ENCODE measurements around the gene PHETA1.

PHETA1 gene

DNA sequence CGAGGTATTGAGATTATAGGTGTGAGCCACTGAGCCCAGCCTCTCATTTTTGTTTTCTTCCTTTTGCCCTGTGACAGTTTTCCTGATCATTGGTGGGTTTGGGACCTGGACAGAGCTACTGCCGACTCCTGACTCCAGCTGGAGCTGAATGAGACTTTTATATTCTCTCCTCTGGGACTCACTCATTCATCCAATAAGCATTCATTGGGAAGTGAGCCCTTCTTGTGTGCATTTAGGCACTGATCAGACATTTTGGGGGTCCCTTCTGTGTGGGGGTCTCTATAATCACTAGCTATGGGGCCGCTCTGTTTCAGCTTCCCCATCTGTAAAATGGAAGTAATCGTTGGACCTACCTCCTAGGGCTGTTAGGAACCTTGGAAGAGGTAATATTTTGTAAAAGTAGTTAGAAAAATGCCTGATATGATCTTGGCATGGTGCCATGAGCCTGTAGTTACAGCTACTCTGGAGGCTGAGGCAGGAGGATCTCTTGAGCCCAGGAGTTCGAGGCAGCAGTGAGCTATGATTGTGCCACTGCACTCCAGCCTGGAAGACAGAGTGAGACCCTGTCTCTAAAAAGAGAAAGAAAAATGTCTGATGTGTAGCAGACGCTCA, 44.0 kb upstream of the PHETA1 start:
- no peak overlapping the region for H3K4me3 ChIP-seq (ENCODE audit: low read depth, low read length)
- no peak for TF ChIP-seq CTCF (IDR thresholded peaks at IDR 0.05; ENCODE audit: low read depth, low read length)

DNA sequence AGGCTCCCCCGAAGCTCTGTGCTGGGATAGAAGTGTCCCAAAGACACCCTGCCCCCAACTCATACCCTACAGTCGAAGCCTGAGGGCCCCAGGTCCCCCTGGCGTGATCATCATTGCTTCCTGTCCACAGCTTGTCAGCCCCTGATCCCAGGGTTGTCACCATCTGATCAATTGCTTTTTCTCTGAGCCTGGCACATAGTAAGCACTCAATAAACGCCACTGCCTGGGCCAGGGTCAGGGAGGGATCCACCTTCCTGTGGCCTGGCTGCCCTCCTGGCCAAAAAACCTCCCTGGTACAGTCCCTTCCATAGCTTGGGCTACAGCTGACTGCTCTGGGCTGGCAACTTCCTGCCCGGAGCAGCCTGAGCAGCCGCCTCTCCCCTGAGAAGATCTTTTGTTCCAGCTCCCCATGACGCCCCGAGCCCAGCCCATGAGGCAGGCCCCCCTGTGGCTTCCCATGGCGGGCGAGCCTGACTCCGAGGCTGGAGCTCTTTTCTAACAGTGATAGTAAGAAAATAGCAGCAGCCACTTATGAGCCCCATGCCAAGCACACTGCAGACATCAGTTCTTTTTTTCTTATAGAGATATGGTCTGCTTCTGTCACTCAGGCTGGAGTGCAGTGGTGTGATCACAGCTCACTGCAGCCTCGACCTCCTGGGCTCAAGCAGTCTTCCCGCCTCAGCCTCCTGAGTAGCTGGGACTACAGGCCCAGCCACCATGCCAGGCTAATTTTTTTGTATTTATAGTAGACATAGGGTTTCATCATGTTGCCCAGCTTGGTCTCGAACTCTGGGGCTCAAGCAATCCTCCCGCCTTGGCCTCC, 43.3 kb upstream of the PHETA1 start:
- H3K4me3 ChIP-seq (ENCODE audit: low read depth, low read length) = no peak overlapping the region
- TF ChIP-seq CTCF (IDR thresholded peaks at IDR 0.05; ENCODE audit: low read depth, low read length) = no peak

DNA sequence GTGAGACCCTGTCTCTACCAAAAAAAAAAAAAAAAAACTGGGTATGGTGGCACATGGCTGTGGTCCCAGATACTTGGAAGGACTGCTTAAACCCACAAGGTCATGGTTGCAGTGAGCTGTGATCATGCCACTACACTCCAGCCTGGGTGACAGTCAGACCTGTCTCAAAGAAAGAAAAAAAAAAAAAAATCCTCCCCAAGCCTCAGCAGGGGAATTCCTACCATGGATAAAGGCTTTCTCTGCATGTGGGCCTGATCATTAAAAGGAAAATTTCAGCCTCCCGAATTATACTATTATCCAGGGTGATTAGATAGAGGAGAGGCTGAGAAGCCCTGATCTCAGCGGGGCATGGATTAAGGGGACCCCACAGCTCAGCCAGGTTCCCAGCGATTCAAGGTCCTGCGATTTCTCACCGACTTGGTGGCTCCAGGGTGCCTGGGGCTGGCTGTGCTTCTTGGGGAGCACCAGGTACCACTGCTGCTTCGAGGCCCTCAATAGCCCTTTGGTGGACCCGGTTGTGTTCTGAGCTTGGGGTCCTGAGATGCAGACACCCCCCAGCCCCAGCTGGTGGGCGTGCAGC, 42.4 kb upstream of the PHETA1 start:
- TF ChIP-seq CTCF (IDR thresholded peaks at IDR 0.05; ENCODE audit: low read depth, low read length) = no peak

DNA sequence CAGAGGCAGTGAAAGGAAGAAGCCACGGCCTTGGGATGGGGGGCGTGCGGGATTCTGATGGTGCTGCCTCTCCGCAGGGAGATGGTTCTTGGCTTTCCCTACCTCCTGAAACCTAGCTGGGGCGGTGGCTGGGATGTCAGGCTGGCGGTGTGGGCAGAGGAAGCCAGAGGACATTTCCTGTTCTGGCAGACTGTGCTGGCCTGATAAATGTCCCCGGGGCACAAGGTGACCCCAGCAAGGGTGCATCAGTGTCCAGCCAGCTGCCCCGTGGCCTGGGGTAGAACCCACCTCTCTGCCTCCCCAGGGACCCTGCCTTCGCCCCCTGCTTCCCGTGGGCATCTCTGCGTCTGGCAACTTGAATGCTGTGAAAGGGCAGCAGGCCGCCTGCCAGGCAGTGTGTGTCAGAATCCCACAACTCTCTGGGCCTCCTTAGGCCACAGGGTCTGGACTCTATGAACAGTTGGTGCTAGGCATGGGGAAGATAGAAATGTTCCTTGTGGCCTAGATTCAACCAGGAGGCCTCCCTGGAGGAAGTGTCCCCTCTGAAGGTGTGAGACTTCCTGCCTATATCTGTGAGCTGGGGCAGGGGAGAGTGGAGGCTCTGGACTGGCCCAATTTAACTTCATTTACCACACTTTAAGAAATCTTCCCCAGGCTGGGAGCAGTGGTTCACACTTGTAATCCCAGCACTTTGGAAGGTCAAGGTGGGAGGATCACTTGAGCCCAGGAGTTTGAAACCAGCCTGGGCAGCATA, 41.7 kb upstream of the PHETA1 start:
- TF ChIP-seq CTCF (IDR thresholded peaks at IDR 0.05; ENCODE audit: low read depth, low read length) = no peak
- H3K4me3 ChIP-seq (ENCODE audit: low read depth, low read length) = no peak overlapping the region

More for the DNA sequence above, 42.4 kb upstream of the PHETA1 start:
- H3K4me3 ChIP-seq (ENCODE audit: low read depth, low read length) = no peak overlapping the region

GRCh38 chr12:111409780-111410430, 41.0 kb upstream of the PHETA1 start:
- peak overlapping the region; percentile 21; the same call in 1 of the 2 replicates for H3K4me3 ChIP-seq (ENCODE audit: low read depth, low read length)
- no peak for TF ChIP-seq CTCF (IDR thresholded peaks at IDR 0.05; ENCODE audit: low read depth, low read length)

DNA sequence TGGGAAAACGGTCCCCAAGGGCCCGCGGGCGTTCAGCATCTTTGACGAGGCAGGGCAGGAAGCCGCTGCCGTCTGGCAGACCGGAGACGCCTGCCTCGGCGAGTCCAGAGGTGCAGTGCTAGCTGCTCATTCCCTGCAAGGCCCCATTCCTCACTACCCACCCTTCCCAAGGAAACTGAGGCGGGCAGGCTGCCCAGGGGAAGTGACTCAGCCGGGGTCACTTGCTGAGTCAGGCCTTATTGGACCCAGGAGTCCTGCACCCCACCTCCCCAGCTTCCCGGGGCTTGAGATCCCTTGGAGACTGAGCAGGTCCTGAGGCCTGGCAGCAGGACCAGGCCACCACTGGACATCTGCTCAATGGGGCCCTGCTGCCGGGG, 40.5 kb upstream of the PHETA1 start:
- H3K4me3 ChIP-seq (ENCODE audit: low read depth, low read length) = peak overlapping the region; percentile 21; the same call in 1 of the 2 replicates
- no peak for TF ChIP-seq CTCF (IDR thresholded peaks at IDR 0.05; ENCODE audit: low read depth, low read length)
